ENCODE data around the gene OPN4.

DNA sequence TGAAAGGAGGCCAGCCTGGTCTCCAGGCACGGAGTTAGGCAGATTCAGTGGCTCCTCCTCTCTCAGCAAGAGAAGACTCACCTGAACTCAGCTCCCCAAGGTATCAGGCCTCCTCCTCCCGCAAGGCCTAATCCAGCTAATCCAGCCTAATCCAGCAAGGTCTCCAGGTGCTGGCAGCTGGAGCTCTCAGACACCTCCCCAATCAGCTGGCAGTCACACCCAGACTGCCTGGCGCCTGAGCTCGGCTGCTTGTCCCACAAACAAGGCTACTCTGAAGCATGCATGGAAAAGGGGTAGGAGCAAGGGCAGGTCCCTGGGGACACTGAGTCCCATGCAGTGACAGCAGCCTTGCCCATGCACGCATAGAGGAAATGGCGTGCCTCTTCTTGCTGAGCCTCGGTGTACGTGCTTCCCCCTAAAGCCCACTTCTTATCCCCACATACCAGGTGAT lies 3.3 kb upstream of the OPN4 start:
- TF ChIP-seq, protein P1, sequence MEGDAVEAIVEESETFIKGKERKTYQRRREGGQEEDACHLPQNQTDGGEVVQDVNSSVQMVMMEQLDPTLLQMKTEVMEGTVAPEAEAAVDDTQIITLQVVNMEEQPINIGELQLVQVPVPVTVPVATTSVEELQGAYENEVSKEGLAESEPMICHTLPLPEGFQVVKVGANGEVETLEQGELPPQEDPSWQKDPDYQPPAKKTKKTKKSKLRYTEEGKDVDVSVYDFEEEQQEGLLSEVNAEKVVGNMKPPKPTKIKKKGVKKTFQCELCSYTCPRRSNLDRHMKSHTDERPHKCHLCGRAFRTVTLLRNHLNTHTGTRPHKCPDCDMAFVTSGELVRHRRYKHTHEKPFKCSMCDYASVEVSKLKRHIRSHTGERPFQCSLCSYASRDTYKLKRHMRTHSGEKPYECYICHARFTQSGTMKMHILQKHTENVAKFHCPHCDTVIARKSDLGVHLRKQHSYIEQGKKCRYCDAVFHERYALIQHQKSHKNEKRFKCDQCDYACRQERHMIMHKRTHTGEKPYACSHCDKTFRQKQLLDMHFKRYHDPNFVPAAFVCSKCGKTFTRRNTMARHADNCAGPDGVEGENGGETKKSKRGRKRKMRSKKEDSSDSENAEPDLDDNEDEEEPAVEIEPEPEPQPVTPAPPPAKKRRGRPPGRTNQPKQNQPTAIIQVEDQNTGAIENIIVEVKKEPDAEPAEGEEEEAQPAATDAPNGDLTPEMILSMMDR (CRISPR knock-in tag; IDR thresholded peaks at IDR 0.05): no peak
- TF ChIP-seq HNRNPLL (IDR thresholded peaks at IDR 0.05; ENCODE audit: low read depth, low read length, poor library complexity, severe bottlenecking): no peak
- no peak for TF ChIP-seq ZNF780A (CRISPR knock-in tag; IDR thresholded peaks at IDR 0.05)
- no peak for TF ChIP-seq ZSCAN30 (CRISPR knock-in tag; IDR thresholded peaks at IDR 0.05)
- TF ChIP-seq, protein P2, sequence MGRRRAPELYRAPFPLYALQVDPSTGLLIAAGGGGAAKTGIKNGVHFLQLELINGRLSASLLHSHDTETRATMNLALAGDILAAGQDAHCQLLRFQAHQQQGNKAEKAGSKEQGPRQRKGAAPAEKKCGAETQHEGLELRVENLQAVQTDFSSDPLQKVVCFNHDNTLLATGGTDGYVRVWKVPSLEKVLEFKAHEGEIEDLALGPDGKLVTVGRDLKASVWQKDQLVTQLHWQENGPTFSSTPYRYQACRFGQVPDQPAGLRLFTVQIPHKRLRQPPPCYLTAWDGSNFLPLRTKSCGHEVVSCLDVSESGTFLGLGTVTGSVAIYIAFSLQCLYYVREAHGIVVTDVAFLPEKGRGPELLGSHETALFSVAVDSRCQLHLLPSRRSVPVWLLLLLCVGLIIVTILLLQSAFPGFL (CRISPR knock-in tag; IDR thresholded peaks at IDR 0.05): no peak
- no peak for TF ChIP-seq ATRX (CRISPR knock-in tag; IDR thresholded peaks at IDR 0.05; ENCODE audit: borderline replicate concordance)
- TF ChIP-seq, protein P3, sequence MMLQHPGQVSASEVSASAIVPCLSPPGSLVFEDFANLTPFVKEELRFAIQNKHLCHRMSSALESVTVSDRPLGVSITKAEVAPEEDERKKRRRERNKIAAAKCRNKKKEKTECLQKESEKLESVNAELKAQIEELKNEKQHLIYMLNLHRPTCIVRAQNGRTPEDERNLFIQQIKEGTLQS (CRISPR knock-in tag; IDR thresholded peaks at IDR 0.05): no peak
- no peak for TF ChIP-seq SRF (IDR thresholded peaks at IDR 0.05; ENCODE audit: low read depth, low read length)
